Esophagus squamous epithelium (tissue), 5 donors: ENCODE results near the gene MBD6. TPM values are rescaled to one million over a fixed set of nuclear protein-coding genes. Genes with fewer than 3 reads are reported as not detected.
A peak's percentile ranks its signal among the peaks of the same experiment; 100 is the strongest.

ENCODE experiments used
- DNase-seq: peaks from one replicate; lab custom pipeline; 2025; lab: John Stamatoyannopoulos, UW
- H3K27ac ChIP-seq, 4 donors: fragments of 200-600 bp; sonication (generic); one replicate each; pipeline ENCODE4 v1.5.1; 2016 to 2019; ENCODE audit warnings: mild to moderate bottlenecking in 1 of 4
- H3K27me3 ChIP-seq, 4 donors: fragments of 200-600 bp; sonication (generic); 1 replicate in 3 of 4; 2 replicates in 1 of 4; pipeline versions ENCODE4 v1.5.1 to v1.6.0; 2017 to 2021; ENCODE audit warnings: antibody characterized with exemption in 1 of 4
- H3K36me3 ChIP-seq, 3 donors: fragments of 200-600 bp; sonication (generic); one replicate each; pipeline ENCODE4 v1.5.1; 2016 to 2019
- H3K4me1 ChIP-seq, 3 donors: fragments of 200-600 bp; sonication (generic); one replicate each; pipeline ENCODE4 v1.5.1; 2017 to 2019
- H3K4me3 ChIP-seq, 4 donors: fragments of 200-600 bp; sonication (generic); 1 replicate in 3 of 4; 2 replicates in 1 of 4; pipeline ENCODE4 v1.5.1; 2016 to 2019; ENCODE audit warnings: mild to moderate bottlenecking in 2 of 4, moderate library complexity in 1 of 4
- H3K9me3 ChIP-seq, 3 donors: fragments of 200-600 bp; sonication (generic); one replicate each; pipeline ENCODE4 v1.5.1; 2016 to 2019
- CTCF ChIP-seq, 6 experiments: fragments of 450-650 bp in 4 of 6; fragments of 200-600 bp in 2 of 6; sonication (generic) in 2 of 6; IDR thresholded peaks; one replicate each; pipeline ENCODE4 v1.5.1; 2016 to 2019; ENCODE audit warnings: antibody characterized with exemption in 6 of 6, mild to moderate bottlenecking in 4 of 6, moderate library complexity in 4 of 6
- POLR2A ChIP-seq, 4 donors: fragments of 450-650 bp; IDR thresholded peaks; one replicate each; pipeline ENCODE4 v1.6.1; 2017; ENCODE audit warnings: antibody characterized with exemption in 4 of 4, mild to moderate bottlenecking in 4 of 4, moderate library complexity in 3 of 4
- WGBS, 2 donors: methylation state at CpG; one replicate each; pipeline ENCODE4 v1.1.5; 2018; 5-methylcytosine and 5-hydroxymethylcytosine counted together
- intact Hi-C: fragments of 100-400 bp; cut with DNase I; formaldehyde crosslinking; loops from one replicate; pipeline ENCODE4 v1.15.0; 2022
- total RNA-seq, 4 donors: library from RNA; depleted of rRNA; stranded (reverse); fragments of >200 nt; gene quantifications; one replicate each; pipeline ENCODE4 v1.1.0, GENCODE V29; 2016
- donor health status: DM: yes; HTN: yes; CAD: no.

MBD6 gene
- total RNA-seq, 4 donors from 2014 or later: 13.8 to 33.2 (median 17.6) TPM

GRCh38 chr12:57477710-57478681, 44.6 kb upstream of the MBD6 start:
- Histone ChIP-seq H3K9me3 (no peaks in the 10 kb centered on the region), H3K4me3 (peak overlapping the region; percentile 8 to 62 (median 39)), H3K36me3 (no peaks in the 10 kb centered on the region), H3K4me1 (peaks cover 16 to 35% (median 18%) of the 10 kb centered on the region in 3 donors), H3K27ac (peak overlapping the region; percentile 57 to 87 (median 71)), H3K27me3 (peaks cover 8 to 80% (median 18%) of the 10 kb centered on the region in 4 donors)
- DNase-seq: no peak
- 47 to 60% methylated on average over 10 to 11 of the region's 12 CpGs for WGBS, 2 donors
- TF ChIP-seq POLR2A (IDR thresholded peaks at IDR 0.05) (peak in 1 of 4 donors; percentile 29), CTCF (IDR thresholded peaks at IDR 0.05) (no peak)
- intact Hi-C loops: no loop called here

GRCh38 chr12:57479043-57479375, 43.6 kb upstream of the MBD6 start:
- H3K4me3 ChIP-seq: peak overlapping the region in 2 of 4 donors; percentile 42 to 62
- TF ChIP-seq CTCF (IDR thresholded peaks at IDR 0.05): no peak
- no peak for TF ChIP-seq POLR2A (IDR thresholded peaks at IDR 0.05)
- H3K4me1 ChIP-seq: peaks cover 16 to 35% (median 18%) of the 10 kb centered on the region in 3 donors
- intact Hi-C loops: no loop called here
- no peak for DNase-seq
- 81 to 84% methylated on average over 5 to 10 of the region's 10 CpGs for WGBS, 2 donors
- peaks cover 8 to 72% (median 17%) of the 10 kb centered on the region in 4 donors for H3K27me3 ChIP-seq
- no peaks in the 10 kb centered on the region for H3K9me3 ChIP-seq
- H3K27ac ChIP-seq: peak overlapping the region; percentile 57 to 87 (median 71)
- no peaks in the 10 kb centered on the region for H3K36me3 ChIP-seq

GRCh38 chr12:57479376-57480115, 43.1 kb upstream of the MBD6 start, which contains the start of gene ARHGAP9:
ARHGAP9 (minus strand) TSS chr12:57479866; CDS start chr12:57479406, 460 bp downstream.
- TF ChIP-seq CTCF (IDR thresholded peaks at IDR 0.05) (no peak), POLR2A (IDR thresholded peaks at IDR 0.05) (no peak)
- Histone ChIP-seq H3K9me3 (no peaks in the 10 kb centered on the region), H3K4me1 (peaks cover 16 to 35% (median 18%) of the 10 kb centered on the region in 3 donors), H3K27ac (peak within 1 kb of the TSS; percentile 57 to 87 (median 71)), H3K36me3 (no peaks in the 10 kb centered on the region), H3K27me3 (peaks cover 8 to 67% (median 15%) of the 10 kb centered on the region in 4 donors), H3K4me3 (peak within 1 kb of the TSS in 2 of 4 donors; percentile 42 to 62)
- DNase-seq: no peak
- intact Hi-C loops: no loop called here
- 41 to 50% methylated on average over 5 of the region's 6 CpGs for WGBS, 2 donors

- no peak for DNase-seq
- H3K27me3 ChIP-seq: peaks cover 0 to 45% (median under 1%) of the 10 kb centered on the region in 4 donors
These were observed 41.0 kb upstream of the MBD6 start for GRCh38 chr12:57481671-57482070.

More at GRCh38 chr12:57481671-57482070, 41.0 kb upstream of the MBD6 start:
- Histone ChIP-seq H3K9me3 (no peaks in the 10 kb centered on the region), H3K4me3 (no peak overlapping the region), H3K36me3 (no peaks in the 10 kb centered on the region), H3K4me1 (peaks cover 0 to 15% (median 0%) of the 10 kb centered on the region in 3 donors), H3K27ac (no peak overlapping the region)
- TF ChIP-seq CTCF (IDR thresholded peaks at IDR 0.05) (no peak), POLR2A (IDR thresholded peaks at IDR 0.05) (no peak)
- WGBS, 2 donors: 89 to 100% methylated on average over 1 of the region's 1 CpG
- intact Hi-C loops: no loop called here
